HepG2 (cell line): ENCODE measurements around the gene TYW1.
"Not testable (repeated sequence)": the region's sequence is repeated elsewhere in the genome, so short reads cannot be mapped to it uniquely, and the experiment has no call there.

Experiments
- CHD2 ChIP-seq: IDR thresholded peaks from 2 replicates; pipeline ENCODE4 v1.6.1; 2011; ENCODE audit warnings: low read depth, low read length, improper control_type of control experiment
- EP300 ChIP-seq, 3 experiments: sonication (generic) in 1 of 3; formaldehyde crosslinking in 1 of 3; IDR thresholded peaks; 2 replicates each; pipeline versions ENCODE4 v1.5.1 to v1.6.1; 2011 to 2020; ENCODE audit warnings: low read depth in 2 of 3, low read length in 2 of 3, borderline replicate concordance in 1 of 3, improper control_type of control experiment in 1 of 3, mild to moderate bottlenecking in 1 of 3, missing genetic modification reagents in 1 of 3, moderate library complexity in 1 of 3
- JUND ChIP-seq: sonication (generic); formaldehyde crosslinking; IDR thresholded peaks from 2 replicates; pipeline ENCODE4 v1.8.0; 2022; ENCODE audit warnings: mild to moderate bottlenecking, missing genetic modification reagents
- POLR2A ChIP-seq, 2 experiments: IDR thresholded peaks; 2 replicates each; pipeline ENCODE4 v1.6.1; 2011; ENCODE audit warnings: low read depth in 2 of 2, low read length in 2 of 2, mild to moderate bottlenecking in 1 of 2, moderate library complexity in 1 of 2; ENCODE audit not compliant: insufficient read depth in 1 of 2
- SMAD9 ChIP-seq: sonication (generic); formaldehyde crosslinking; IDR thresholded peaks from 2 replicates; pipeline ENCODE4 v1.5.1; 2020; ENCODE audit warnings: mild to moderate bottlenecking, missing genetic modification reagents
- SRSF9 ChIP-seq: fragments of 200-400 bp; formaldehyde crosslinking; IDR thresholded peaks from 2 replicates; pipeline ENCODE4 v1.6.1; 2018; ENCODE audit warnings: borderline replicate concordance, mild to moderate bottlenecking, low read depth, low read length; ENCODE audit not compliant: insufficient read depth, poor library complexity, severe bottlenecking
- YEATS2 ChIP-seq: sonication (generic); formaldehyde crosslinking; IDR thresholded peaks from 2 replicates; pipeline ENCODE4 v1.4.0; 2020; ENCODE audit warnings: missing genetic modification reagents, borderline replicate concordance
- ZNF263 ChIP-seq: sonication (generic); formaldehyde crosslinking; IDR thresholded peaks from 2 replicates; pipeline ENCODE4 v1.4.0; 2020; ENCODE audit warnings: missing genetic modification reagents
- ZNF350 ChIP-seq: sonication (generic); formaldehyde crosslinking; IDR thresholded peaks from 2 replicates; pipeline ENCODE4 v1.4.0; 2020; ENCODE audit warnings: mild to moderate bottlenecking, low read depth, missing genetic modification reagents, borderline replicate concordance
- TF ChIP-seq, protein P1 (sequence below): sonication (generic); formaldehyde crosslinking; IDR thresholded peaks from 2 replicates; pipeline ENCODE4 v1.5.0; 2020; ENCODE audit warnings: mild to moderate bottlenecking, missing genetic modification reagents, moderate library complexity
- TF ChIP-seq, protein P2 (sequence below): sonication (generic); formaldehyde crosslinking; IDR thresholded peaks from 2 replicates; pipeline ENCODE4 v1.8.1; 2023; ENCODE audit warnings: mild to moderate bottlenecking, missing genetic modification reagents
- TF ChIP-seq, protein P3 (sequence below): sonication (generic); formaldehyde crosslinking; IDR thresholded peaks from 2 replicates; pipeline ENCODE4 v1.8.1; 2023; ENCODE audit warnings: missing genetic modification reagents, inconsistent platforms, borderline replicate concordance

DNA sequence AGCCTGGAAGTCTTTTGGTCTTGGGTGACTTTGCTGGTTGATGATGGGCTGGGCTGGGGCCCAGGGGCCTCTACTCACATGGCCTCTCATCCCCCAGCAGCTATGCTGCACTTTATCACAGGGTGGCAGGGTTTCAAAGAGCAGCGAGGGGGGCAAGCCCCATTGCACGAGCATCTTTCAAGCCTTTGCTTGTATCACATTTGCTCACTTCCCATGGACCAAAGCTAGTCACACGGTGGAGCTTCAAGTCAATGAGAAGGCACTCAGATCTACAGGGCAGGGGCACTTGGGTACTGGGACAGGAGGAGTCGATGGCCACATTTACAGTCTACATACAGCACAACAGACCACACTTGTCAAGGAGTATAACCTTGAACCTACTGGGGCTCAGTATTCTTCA, 108.3 kb downstream of the TYW1 start:
- TF ChIP-seq, protein P1, sequence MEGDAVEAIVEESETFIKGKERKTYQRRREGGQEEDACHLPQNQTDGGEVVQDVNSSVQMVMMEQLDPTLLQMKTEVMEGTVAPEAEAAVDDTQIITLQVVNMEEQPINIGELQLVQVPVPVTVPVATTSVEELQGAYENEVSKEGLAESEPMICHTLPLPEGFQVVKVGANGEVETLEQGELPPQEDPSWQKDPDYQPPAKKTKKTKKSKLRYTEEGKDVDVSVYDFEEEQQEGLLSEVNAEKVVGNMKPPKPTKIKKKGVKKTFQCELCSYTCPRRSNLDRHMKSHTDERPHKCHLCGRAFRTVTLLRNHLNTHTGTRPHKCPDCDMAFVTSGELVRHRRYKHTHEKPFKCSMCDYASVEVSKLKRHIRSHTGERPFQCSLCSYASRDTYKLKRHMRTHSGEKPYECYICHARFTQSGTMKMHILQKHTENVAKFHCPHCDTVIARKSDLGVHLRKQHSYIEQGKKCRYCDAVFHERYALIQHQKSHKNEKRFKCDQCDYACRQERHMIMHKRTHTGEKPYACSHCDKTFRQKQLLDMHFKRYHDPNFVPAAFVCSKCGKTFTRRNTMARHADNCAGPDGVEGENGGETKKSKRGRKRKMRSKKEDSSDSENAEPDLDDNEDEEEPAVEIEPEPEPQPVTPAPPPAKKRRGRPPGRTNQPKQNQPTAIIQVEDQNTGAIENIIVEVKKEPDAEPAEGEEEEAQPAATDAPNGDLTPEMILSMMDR (CRISPR knock-in tag): not testable (repeated sequence)
- TF ChIP-seq ZNF350 (CRISPR knock-in tag); ZNF263 (CRISPR knock-in tag); EP300 (IDR thresholded peaks at IDR 0.05; ENCODE audit: low read depth in 2 of 2, low read length in 2 of 2); EP300 (CRISPR knock-in tag; IDR thresholded peaks at IDR 0.05; ENCODE audit: borderline replicate concordance); YEATS2 (CRISPR knock-in tag); CHD2; SMAD9 (CRISPR knock-in tag); JUND (CRISPR knock-in tag); POLR2A (IDR thresholded peaks at IDR 0.05; ENCODE audit: insufficient read depth in 1 of 2, low read depth in 2 of 2, low read length in 2 of 2); SRSF9: not testable (repeated sequence)
- TF ChIP-seq, protein P2, sequence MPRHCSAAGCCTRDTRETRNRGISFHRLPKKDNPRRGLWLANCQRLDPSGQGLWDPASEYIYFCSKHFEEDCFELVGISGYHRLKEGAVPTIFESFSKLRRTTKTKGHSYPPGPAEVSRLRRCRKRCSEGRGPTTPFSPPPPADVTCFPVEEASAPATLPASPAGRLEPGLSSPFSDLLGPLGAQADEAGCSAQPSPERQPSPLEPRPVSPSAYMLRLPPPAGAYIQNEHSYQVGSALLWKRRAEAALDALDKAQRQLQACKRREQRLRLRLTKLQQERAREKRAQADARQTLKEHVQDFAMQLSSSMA (CRISPR knock-in tag): not testable (repeated sequence)
- TF ChIP-seq, protein P3, sequence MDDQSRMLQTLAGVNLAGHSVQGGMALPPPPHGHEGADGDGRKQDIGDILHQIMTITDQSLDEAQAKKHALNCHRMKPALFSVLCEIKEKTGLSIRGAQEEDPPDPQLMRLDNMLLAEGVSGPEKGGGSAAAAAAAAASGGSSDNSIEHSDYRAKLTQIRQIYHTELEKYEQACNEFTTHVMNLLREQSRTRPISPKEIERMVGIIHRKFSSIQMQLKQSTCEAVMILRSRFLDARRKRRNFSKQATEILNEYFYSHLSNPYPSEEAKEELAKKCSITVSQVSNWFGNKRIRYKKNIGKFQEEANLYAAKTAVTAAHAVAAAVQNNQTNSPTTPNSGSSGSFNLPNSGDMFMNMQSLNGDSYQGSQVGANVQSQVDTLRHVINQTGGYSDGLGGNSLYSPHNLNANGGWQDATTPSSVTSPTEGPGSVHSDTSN: not testable (repeated sequence)
